NCI-H146 treated with DMSO at 0.1 percent for 48 hours (cell line): ENCODE data around the gene MFGE8.

ENCODE experiments used
- DNase-seq: peaks from one replicate; lab custom pipeline; 2025; ENCODE audit not compliant: unreplicated experiment; lab: John Stamatoyannopoulos, UW

Gene MFGE8

DNA sequence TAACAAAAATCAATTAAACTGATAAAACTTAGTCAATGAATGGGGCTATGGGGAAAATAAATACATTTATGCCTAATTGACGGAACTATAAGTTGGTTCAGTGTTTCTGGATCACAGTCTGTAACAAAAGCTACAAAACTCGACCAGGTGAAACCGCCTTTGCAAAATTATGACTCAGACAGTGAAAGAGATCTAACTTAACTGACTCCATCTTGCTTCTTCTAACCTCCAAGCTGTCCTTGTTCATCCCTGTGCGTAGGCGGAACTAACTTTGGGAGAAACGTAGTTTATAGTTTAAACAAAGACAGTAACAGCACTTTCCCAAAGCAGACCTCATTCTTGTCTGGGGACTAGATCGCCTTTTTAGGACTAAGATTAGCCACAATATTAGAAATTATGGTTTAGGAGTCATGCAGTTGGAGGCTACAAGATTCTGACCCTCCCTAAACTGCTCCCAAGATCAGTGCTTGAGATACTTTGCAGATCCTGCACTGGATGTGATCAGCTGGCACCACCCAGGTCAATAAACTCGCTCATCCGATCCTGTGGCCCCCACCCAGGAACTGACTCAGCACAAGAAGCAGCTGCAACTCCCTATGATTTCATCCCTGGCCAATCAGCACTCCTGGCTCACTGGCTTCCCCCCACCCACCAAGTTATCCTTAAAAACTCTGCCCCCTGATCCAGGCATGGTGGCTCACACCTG is 7.2 kb upstream of the MFGE8 start:
- DNase-seq = no peak

DNA sequence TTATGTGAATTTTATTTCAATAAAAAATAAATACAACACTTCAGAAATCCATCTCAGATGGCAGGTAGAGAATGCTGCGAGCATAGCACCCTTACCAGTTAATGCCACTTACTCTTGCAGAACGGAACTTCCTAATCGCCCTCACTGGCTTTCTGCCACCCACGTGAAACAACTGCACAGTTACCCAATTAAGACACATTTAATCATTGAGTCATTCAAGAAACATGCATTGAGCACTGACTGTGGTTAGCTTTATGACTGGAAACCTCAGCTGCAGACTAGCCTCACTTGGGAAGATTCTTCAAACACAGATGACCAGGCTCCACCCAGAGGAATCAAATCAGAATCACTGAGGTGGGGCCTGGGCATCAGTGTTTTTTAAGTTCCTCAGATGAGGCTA is 5.6 kb upstream of the MFGE8 start:
- DNase-seq = no peak

DNA sequence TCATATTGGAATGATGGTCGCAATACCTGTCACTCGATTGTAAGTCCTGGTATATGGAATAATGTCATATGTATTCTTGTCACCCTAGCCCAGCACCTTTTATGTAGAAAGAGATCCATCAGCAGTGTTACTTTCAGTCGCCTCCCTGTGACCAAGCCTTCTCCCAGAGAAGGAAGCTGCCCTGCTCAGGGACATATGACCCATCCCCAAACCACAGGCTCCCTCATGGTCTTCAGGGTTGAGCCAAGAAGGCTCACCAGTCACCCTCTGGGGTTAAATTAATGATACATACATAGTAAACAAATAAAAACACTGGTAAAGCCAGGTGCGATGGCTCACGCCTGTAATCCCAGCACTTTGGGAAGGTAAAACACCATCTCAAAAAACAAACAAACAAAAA is 4.6 kb upstream of the MFGE8 start:
- no peak for DNase-seq

DNA sequence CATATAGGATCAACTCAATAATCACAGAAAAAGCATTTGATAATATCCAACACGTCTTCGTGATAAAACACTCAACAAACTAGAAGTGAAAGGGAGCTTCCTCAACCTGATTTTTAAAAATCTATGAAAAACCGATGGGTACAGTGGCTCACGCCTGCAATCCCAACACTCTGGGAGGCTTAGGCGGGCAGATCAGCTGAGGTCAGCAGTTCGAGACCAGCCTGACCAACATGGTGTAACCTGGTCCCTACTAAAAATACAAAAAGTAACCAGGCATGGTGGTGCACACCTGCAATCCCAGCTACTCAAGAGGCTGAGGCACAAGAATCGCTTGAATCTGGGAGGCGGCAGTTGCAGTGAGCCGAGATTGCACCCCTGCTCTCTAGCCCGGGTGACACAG is 2.2 kb upstream of the MFGE8 start:
- DNase-seq = no peak

DNA sequence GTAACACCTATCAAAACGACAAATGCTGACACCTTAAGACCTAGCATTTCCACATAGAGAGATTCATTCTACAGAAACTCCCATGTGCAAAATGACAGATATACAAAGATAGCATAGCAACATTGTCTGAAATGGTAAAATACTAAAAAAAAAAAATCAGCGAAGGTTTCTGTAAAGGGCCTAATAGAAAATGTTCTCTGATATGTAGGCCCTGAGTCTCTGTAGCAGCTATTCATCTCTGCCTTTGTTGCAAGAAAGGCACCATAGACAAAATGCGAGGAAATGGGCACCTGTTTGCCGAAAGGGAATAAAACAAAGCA is 631 bp upstream of the MFGE8 start:
- DNase-seq = no peak

DNA sequence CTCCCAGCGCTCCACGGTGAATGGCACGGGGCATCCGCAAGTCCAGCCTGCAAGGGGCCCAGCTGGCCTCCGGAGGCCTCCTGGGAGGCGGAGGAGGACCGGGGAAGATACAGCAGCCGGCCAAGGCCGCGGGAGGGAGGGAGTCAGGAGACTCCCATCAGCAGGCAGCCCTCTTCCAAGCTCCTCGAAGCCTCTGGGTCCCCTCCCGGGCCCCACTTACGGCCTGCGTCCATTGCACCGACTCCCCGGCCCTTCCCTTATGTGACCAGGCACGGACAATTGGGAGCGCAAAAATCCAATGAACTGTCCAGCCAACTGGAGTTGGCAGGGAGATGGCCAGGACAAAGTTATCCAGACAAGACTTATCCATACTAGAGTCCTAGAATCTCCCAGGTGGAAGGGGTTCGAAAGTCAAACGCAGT is 668 bp downstream of the MFGE8 start:
- DNase-seq = no peak

DNA sequence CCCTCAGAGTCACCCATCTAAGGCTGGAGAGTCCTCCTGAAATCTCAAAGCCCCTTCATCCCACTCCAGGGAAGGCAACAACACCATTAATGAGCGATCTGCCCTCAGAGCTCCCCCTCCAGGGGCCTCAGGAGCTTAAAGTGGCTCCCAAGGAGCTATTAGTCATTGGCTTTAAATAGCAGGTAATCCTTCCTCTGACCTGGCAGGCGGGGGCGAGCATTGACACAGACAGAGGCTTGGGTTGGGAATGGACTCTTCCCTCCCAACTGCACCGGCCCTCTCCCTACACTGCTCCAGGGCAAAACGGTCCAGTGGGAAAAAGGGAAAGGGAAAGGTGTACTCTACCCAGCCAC is 1.4 kb downstream of the MFGE8 start:
- DNase-seq = no peak

DNA sequence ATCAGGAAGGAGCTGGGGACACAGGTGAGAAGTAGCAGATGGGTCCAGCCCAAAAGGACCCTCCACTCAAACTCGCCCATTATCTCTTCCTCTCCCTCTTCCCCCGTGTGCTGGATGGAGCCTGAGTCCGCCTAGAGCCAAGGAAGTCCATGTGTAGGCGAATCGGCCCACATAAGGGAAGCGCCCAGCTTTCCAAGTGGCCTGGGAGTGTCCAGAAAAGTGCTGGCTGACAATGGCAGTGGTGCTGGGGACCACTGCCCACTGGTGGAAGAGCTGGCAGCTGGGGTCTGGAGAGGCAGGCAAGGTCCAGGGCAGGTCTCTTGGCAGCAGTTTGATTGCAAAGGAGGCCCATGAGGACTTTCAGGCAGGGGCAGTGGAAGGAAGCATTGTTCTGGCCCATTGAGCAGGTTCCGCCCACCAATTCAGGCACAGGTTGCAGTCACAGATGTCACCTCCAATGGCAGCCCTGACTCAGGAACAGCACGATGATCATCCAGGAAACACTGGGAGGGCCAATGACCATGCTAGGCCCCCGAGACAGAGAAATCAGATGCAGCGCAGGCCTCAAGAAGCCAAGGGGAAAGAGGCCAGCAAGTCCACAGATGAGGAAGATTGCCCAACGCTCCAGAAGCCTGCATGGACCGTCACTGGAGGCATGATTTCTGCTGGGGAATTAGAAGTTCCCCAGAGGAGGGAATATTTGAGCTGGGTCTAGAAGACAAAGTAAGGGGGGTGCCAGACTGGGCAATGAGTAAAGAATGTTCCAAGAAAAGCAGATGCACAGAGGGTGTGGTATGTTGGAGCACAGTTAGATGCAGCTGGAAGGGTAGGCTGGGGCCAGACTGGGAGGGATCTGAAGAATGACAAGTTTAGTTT is 3.0 kb downstream of the MFGE8 start:
- DNase-seq = no peak

DNA sequence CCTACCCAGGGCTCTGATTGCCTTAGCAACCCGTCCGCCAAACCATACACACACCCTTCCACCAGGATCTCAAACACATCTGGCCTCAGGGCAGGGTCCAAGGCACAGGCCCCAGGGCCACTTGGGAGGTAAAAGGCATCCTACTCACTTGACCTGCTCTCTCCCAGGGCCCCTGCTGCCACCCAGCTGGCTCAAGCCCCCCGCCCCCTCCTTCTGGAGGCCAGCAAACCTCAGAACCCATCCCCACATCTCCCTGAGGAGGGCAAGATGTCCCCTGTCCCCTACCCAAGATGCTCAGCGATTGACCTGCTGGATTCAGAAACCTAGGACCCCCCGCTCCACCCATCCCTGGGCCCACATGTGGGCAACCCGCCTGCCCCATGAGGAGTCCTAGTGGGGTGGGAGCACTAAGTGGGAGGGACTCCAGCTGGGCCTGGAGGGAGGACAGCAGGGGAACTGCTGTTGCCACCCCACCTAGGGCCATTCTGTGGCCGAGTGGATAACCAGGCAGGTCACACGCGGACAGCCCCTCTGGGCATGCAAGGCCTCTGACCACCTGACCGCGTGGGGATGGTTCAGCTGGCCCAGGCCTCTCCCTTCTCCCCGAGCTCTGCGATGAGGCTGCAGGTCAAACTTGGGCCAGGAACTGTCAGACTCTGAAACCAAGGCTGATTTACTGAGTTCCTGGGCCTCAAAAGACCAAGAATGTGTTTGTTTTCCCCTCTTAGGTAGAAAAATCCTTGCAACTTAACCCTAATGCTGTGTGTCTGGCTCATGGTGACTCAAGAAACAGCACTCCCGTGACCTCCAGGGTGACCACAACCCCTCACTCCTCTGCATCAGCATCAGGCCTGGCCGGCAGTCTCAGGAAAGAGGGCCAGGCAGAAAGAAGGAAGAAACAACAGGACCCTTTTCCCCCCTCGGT is 4.2 kb downstream of the MFGE8 start:
- DNase-seq = no peak

DNA sequence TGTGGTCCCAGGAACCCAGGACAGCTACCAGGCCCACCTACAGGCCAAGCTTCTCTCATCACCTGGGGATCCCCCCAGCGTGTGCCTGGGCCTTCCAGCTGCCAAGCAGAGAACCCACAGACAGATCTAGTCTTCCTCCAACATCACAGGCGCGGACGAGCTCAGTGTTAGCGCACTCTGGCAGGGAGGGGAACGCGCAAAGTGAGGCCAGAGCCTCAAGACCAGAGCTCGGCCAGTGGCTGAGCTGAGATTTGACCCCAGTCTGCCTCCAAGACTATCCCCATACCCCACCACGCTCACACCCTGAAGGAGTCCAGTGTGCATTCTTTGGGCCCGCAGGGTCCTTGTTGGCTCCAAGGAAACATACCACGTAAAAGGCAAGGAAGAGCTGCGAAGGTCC is 5.1 kb downstream of the MFGE8 start:
- no peak for DNase-seq

DNA sequence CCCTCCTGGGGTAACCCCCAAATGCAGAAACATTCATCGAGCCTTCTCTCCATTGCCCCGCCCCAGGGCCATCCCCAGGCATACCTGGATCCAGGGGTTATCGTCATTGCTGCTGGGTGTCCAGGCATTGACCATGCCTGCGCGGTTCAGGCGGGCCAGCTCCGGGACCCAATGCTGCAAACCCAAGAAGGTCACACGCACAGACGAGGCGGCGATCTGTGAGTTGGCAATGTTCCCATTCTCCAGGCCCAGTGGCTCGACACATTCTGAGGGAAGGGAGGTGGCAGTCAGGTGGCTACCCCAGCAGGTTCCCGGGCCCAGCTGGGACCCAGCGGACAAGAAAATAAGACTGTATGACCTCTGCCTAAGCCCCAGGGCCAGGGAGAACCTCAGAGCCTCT is 6.1 kb downstream of the MFGE8 start:
- DNase-seq = no peak

DNA sequence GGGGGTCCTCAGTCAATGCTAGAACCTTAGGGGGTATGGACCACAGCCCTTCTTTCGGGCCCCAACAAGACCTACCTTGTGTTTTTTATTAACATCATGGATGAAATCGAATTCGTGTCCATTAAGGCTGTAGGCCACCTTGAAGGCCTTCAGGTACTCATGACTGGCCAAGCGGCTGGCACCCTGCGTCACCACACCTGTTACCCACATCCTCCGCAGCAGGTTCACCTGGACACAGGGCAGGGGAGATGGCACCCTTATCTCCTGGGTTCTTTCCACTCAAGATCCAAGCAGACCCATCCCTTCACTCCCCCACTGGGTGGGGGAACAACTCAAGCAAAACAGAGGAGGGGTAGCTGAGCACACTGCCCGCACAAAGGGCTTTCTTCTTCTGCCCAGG is 6.6 kb downstream of the MFGE8 start:
- DNase-seq = no peak

DNA sequence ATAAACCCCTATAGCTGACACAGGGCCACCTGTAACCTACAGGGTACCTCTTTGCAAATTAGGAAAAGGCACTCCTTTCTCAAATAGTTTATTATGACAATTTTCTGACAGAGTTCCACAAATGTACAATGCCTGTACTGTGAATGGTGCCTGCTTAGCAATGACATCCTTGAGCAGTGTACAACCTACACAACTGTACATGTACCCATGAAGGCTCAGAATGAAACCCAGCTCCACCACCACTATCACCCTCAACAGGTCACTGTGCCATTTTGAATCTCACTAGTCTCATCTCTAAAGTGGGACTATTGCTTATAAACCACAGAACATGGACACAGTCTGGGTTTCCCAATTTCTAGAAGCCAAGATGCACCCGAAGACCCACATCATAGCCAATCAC is 7.0 kb downstream of the MFGE8 start:
- DNase-seq = no peak

DNA sequence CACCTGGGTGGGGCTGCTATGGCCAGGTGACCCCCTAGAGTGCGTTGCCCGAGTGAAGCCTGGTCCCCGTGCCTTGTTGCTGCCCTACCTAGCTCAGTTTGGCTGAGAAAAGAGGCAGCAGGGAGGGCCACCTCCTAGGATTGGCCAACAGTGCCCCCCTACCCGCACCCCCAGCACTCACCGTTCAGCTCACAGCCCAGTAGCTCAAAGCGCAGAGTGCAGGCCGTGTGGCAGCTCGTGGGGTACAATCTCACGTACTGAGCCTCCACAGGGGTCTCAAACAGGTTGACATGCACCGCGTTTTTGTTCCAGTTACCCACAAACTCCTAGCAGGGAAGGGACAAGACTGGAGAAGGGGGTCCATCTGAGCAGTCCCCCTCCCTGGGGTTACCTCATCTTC is 7.6 kb downstream of the MFGE8 start:
- DNase-seq = no peak

DNA sequence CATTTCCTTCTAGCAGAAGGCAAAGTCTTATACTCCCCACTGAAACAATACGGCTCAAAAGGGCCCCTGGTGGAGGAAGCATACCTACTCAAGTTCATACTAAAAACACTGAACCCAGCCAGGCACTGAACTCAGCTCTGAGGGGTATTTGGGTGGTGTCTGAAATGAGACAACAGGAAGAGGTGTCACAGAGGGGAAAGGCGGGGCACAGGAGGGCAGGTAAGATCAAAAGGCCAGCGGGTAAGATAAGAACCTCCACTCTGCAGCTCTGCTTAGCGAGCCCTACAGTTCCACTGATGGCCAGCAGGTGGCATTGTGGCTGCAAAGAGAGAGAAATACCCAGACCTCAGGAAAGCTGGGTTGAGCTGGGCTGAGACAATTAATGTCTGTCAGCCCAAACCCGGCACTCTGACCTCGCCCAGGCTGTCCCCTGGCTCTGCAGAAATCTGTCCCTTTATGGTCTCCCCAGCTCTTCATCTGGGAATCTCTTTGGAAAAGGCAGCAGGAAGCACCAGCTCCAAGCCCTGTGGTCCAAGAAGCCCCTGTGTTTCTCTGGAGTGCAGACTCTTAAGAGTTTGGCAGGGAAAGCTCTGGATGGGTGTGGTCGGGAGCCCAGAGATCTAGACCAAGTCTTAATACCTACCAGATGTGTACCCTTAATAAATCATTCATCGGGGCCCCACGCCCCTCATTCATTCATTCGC is 8.4 kb downstream of the MFGE8 start:
- DNase-seq = no peak

DNA sequence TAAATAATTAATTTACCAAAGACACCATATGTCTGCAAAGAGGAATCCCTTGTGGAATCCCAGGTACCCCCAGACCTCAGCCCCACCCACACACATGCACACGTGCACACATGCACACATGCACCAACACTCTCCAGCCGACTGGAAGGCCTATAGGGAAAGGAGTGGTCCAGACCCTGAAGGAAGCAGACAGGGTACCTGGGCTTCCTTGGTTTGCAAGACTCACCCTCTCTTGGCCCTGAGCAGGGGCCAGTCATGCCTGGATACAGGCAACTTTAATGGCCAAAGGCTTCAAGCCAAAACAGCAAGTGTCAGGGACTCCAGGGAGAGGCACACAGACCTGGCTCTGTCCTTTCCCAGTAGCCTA is 8.9 kb downstream of the MFGE8 start:
- DNase-seq = no peak

DNA sequence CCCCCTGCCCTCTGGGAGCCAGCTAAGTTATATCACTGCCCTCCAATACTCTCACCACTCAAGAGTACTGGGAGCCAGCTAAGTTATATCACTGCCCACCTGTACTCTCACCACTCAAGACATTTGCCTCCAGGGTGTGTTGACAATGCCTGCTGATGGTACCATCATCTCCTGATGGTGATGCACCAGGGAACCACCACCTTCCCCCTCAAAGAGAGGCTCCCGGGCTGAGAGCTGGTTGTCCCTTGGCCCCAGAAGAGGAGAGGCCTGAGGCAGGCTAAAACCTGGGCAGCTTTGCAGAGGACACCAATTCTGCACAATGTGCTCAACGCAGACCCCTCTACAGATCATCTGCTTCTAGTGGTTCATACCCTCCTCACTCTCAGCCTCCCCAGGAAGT is 10.3 kb downstream of the MFGE8 start:
- no peak for DNase-seq

DNA sequence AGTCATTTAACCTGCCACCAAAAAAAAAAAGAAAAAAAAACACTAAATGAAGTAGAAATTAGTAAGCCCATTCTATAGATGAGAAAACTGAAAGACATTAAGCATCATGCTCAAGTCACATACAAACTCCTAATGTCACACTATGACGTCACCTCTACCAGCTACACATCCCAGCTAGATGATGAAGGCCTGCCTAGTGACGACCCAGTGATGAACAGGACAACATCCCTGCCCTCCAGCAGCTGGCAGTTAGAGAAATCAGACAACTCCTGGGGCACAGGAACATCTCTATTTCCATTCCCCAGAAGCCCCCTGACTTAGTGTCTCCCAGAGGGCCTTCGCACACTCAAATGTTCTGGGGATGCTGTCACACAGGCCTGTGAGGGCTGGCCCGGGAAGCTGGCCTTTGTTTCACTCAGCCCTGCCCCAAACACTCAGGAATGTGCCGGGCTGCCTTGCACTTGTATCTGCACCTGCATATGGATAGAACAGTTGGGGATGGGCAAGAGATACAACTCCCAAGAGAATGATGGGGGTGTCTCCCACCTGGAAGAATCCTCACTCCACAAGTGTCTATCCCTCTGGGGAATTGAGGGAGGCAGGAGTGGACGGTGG is 10.9 kb downstream of the MFGE8 start:
- no peak for DNase-seq

DNA sequence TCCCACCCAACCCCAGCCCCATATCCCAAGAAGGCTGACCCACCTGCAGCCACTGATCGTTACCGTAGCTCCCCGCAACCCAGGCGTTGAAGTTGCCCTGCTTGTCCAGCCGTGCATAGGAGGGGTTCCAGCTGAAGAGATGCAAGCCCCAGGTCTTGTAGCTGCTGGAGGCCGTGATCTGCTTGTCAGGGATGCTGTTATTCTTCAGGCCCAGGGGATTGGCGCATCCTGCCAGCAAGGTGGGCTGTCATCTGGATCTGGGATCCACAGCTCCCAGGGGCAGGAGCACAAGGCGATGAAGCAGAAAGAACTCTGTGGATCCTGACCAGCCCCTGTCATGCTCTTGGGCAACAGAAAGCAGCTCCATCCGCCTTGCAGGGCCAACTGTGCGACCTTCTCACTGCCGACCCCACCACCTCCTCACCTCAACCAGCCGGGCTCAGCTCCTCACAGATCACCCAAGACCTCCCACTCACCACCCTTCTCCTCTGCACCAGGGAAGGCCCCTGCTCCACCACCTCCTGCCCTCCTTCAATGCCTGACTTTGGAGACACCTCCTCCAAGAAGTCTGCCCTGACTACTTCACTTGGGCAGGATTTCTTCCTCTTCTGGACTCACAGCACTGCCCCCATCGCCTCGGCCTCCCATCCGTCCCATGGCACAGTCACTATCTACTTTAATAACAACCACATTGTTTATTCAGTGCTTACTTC is 11.5 kb downstream of the MFGE8 start:
- no peak for DNase-seq

DNA sequence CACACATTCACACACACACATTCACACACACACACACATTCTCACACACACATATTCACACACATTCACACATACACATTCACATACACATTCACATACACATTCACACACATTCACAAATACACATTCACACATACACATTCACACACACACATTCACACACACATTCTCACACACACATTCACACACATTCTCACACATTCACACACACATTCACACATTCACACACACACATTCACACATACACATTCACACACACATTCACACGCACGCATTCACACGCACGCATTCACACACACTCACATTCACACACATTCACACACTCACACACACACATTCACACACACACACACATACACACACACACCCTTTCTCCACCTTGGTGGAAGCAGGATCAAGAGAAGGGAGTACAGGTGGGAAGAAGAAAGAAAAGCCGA is 12.2 kb downstream of the MFGE8 start:
- no peak for DNase-seq
